HG03439 (cell line): ENCODE data around the gene GABRG3.

Source experiments
- ATAC-seq: cut with Tn5 transposase; IDR thresholded peaks from one replicate; pipeline ENCODE4 v1.9.1; 2021; ENCODE audit warnings: mild to moderate bottlenecking, moderate library complexity; ENCODE audit not compliant: unreplicated experiment

GABRG3 gene

DNA sequence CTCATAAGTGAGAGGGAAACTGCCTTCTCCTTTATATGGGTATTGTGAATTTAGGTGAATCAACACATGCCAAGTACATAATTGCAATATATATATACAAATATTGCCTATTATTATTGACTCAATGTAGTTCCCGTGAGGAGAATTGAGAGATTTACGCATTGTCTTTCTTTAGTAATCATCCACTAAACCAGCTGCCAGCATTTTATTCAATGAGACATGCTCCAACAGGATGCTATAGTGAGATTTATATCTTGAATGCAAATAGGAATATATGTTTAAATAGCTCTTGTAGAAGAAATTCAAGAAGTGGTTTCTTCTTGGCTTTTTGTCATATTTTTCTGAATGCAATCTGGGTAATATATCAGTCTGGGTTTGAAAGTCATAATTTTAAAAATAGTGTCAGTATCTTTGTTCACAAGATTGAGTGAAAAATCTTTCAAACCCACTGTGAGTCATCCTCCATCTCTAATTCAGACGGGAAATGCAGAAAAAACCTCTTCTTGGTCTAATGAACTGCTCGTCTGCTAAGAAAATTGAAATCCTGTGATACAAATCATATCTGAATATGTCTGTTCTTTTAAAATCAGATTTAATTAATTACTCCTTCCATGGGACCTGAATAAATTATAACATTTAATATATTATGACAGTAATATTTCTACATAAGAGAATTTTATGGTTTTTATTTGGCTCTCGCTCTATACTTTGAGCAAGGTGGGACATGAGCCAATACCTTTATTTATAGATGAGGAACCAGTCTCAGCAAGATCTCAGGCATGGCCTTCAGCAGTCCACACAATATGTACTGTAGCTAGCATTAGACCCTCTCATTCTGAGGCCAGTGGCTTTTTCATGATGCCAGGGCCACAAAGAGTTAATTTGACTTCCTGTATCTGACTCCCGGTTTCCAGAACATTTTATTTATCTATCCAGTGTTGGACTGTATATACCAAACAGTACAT, 516.0 kb downstream of the GABRG3 start:
- ATAC-seq, result no peak

DNA sequence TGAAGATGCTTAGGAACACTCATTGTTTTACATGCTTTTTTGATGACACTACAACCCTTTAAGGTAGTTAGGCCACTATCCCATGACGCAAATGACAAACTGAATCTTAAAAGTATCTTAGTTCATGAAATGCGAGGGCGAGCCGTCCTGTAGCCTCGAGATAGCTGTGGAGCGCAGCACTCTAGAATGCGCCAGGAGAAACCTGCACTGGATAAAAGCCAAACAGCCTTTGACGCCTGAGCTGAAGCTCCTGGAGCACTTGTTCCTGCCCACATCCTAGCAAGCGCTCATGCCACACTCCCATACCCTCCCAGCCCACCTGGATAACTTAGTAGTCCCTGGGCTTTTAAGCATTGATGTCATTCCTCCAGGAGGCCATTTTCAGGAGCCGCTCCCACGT, 516.9 kb downstream of the GABRG3 start:
- ATAC-seq, result no peak

DNA sequence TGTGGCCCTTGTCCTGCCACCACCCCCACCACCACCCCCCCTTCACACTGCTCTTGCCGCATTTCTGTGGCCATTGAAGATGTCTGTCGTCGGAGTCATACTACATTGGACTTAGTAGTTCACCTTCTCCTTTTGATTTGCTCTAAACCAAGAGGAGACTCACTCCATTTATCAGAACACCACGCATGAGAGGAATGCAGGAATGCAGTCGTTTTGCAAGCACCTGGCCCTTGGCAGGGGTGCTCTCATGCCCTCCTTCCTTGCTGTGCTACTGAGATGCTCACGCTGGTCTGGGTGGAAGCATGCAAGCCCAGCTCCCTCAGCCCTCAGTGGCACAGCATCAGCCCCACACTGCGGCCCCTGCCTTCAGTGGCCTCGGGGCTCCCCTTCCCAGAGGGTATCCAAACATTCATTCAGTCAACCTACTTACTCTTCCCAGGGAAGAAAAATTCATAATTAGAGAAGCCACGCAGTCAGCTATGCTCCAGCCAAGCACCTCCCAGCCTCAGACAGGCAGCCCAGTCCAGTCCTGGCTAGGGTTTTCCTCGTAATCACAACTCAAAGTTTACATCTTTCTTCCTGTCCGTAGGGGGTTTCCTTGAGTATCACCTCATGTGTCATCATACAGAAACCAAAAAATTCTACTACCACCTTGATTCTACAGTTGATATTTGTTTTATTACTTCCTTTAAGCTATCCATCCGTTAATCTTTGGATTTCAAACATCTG, 520.0 kb downstream of the GABRG3 start:
- ATAC-seq, result no peak

DNA sequence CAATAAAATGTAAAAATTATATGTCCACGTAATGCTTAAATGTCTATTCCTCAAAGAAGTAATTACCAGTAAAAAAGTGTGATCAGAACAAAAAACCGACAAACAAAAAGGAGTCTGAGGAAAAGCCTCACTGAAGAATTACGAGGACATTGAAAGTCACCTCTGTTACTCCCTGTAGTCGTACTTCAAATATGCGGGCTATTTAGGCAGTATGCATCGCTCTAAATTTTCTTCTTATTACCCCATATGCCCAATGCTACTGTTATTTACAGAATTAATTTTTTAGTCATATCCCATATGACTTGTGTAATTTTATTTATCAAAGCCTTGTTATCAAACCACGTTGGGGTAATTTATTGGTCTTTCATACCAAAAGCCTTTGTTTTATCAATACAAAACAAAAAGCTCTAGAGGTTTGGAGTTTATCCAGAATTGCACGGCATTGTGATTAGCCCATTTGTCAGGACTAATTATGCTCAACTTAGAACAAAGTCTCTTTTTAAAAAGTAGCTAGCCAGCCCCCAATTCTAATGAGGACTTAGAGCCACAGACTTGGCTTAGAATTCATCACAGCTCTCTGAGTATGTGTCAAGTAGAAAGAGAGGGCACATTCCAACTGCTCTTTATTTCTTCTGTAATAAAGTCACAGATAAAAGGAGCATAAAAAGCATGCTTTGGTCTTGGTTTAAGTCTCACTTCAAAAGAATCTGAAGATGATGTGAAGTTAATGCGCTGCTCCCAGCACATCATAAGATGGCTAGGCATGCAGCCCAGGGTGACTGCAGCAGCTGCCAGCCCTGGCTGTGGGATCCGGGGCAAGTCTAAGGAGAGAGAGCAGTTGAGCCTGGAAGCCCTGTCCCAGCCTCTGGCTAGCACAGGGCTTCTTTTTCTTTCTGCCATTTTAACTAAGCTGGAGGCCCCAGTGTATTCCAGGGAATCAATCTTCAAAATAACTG, 521.0 kb downstream of the GABRG3 start:
- ATAC-seq, result no peak

DNA sequence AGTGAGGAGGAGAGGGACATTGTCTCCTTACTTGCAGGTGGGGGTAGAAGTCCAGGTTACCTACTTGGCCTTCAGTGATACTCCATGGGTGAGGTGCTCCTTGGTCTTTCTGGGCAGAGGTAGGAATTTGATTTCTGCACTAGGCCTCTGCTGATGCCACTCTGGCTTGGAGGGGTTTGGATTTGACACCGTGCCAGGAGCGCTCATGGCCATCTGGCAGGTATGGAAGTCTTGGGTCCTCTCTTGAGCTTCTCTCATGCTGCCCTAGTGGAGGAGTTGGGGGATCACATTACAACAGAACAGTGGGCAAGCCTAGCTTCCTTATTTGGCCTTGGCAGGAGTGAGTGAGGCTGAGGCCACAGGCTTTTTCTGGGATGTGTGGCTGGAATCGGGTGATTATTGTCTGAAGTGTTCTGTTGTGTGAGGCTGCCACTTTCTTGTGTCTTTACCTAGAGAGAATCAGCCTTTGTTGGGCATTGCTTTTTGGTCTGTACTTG, 525.0 kb downstream of the GABRG3 start:
- ATAC-seq, result no peak

DNA sequence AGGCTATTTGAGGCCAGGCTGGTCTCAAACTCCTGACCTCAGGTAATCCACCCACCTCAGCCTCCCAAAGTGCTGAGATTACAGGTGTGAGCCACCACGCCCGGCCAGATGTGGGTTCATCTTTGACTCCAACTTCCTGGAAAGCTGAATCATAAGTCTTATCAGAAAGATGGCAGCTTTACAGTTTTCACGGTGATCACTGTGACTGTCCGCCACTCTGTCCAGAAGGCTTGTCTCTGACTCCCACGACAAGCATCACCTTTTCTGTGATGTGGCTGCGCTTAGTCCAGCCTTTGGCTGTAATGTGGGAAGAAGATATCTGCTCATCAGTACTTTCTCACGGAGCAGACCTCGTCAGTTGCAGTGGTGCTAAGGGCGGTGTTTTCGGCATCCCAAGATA, 527.7 kb downstream of the GABRG3 start:
- ATAC-seq, result no peak

DNA sequence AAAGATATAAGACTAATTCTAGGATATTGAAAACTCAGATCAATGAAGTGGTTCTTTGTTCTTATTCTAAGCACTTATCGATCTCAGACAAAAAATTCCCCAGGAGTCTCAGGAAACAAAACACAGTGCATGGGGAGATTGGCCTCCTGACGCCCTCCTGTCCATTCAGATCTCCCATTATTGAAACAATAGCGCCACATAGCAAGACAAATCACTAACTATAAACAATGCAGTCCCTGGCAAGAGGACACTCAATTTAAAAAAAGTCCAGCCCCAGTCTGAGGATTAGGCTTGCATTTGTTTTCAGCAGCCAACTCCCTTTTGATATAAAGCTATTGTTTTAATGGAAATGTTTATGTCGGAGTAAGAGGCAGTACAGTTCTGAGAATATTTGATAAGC, 528.2 kb downstream of the GABRG3 start:
- no peak for ATAC-seq

DNA sequence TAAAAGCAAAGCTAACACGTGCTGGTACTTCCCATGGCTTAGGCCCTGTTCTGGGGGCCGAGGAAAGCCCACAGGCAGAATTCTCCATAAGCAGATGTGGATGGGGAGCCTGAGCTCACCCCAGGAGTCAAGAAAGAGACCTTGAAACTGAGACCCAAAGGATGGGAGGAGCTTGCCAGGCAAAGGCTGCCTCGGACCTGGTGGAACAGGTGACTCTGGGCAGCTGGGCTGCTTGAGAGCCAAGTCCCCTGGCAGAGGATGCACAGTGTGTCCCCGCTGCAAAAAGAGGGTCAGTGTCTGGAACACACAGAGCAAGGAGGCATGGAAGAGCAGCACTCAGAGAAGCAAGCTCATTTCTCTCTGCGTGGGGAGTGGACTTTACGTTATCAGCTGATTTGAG, 528.7 kb downstream of the GABRG3 start:
- ATAC-seq, result no peak

DNA sequence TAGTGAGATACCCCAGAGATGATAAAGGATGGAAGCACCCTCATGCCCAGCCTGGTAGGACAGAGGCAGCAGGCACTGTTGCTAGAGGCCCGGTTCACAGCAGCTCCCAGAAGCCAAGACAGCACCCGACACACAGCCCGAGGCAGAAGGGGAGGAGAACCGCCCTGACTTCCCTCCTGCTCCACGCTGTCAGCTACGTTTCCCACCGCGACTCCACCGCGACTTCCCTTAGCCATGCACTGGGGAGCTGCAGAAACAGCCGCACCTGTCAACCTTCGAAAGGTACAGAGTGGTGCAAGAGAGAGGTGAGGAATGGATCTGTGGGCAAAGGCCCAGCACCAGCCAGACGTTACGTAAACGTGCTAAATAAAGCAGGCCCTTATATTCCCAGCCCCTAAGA, 529.2 kb downstream of the GABRG3 start:
- no peak for ATAC-seq

DNA sequence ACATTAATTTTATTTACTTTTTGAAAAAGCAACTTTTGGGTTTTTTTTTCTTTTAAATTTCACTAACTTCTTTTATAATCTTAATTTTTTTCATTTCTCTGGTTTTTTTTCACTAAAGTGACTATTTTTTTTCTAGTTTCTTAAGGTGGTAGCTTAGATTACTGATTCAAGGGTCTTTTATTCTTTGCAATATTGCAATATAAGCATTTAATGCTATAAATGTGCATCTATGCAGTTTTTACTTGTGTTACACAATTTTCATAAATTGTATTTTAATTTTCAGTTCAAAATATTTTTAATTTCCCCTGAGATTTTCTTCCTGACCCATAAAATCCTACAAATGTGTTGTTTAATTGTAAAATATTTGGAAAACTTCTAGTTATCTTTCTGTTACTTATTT, 535.8 kb downstream of the GABRG3 start:
- no peak for ATAC-seq

DNA sequence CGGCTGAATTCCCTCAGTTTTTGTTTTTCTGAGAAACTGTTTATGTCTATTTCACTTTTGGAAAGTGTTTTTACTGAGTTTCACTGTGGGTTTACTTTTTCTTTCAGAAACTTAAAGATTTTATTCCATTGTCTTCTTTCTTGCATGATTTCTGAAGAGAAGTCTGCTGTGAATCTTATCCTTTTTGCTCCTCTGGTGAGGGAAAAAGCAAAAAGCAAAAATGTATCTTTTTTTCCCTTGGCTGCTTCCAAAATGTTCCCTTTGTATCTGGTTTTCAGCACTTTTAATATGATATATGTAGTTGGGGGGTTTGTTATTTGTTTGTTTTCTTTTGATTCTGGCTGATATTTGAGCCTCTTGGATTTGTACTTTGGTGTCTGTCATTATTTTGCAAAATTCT, 538.0 kb downstream of the GABRG3 start:
- ATAC-seq, result no peak

DNA sequence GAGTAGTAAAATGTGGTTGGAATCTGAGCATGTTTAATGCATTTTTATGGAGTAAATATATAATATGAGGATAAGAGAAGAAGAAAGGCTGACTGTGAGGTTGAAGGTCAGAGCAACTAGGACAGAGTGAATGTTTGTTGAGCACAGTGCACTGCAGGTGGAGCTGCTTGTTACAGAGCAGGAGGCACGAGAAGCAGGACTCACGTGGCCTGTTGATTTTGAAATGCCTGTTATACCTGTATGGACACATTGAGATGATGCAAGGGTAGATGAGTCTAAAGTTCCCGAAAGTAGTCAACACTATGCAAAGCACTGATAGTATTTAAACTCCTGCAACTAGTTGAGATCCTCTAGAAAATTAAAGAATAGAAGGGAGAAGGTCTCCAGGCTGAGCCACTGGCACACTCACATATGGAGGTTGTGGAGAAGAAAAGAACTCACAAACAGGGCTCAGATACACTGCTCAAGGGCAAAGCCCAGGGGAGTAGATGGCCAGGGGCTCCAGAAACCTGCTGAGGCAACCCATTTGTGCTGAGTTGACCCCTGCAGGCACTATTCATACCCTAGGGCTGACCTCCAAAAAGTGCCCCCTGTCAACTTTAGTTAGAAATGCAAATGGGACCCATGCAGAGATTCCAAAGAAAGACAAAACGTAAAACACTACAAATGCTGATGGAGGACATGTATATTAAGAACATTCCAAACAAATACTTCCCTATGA, 541.5 kb downstream of the GABRG3 start:
- ATAC-seq, result no peak

DNA sequence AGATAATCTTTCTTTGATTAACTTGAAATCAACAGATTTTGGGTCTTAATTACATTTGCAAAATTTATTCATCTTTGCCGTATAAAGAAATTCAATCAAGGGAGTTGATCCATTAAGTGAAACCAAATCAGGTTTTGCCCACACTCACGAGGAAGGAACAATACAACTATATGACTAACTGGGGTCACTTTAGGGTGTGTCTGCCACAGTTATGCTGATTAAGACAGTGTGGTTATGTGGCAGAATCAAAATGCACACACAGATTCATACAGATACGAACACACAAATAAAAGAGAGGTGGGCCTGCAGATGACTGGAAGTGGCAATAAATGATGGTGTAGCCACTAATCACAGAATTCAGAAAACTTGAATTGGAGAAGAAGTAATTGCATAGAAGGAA, 543.5 kb downstream of the GABRG3 start:
- no peak for ATAC-seq

DNA sequence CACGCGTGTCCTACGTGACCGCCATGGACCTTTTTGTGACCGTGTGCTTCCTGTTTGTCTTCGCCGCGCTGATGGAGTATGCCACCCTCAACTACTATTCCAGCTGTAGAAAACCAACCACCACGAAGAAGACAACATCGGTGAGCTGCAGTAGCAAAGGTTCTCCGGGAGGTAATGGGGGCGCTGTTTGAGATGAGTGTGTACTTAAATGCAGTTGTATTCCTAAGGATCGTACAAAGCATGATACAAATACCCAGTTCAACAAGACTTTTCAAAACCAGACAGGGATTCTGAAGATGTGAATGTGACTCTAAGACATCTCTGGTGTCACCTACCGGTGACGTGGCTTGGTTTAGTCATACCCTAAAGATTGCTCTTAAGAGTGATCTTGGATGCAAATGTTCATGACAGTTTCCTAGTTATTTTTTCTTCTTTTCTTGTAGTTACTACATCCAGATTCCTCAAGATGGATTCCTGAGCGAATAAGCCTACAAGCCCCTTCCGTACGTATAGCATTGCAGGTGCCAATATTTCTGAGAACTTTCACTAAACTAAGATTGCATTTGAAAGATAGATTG, 556.6 kb downstream of the GABRG3 start:
- no peak for ATAC-seq

DNA sequence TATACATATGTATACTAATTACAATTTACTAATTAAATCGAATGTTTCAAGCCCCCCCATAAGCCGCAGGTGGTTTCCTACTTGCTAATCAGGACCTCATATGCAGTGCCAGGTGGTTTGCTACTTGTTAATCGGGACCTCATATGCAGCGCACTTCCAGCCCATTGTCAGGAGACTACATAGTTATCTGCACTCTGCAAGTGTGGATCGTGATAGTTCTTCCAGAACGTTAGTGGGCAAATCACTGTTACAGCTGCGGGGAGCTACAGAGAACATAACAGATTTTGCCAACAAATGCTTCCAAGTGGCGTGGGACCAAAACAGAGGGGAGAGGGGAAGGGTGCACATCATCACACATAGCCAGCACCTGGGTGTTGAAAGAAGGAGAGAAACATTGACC, 558.4 kb downstream of the GABRG3 start:
- no peak for ATAC-seq

DNA sequence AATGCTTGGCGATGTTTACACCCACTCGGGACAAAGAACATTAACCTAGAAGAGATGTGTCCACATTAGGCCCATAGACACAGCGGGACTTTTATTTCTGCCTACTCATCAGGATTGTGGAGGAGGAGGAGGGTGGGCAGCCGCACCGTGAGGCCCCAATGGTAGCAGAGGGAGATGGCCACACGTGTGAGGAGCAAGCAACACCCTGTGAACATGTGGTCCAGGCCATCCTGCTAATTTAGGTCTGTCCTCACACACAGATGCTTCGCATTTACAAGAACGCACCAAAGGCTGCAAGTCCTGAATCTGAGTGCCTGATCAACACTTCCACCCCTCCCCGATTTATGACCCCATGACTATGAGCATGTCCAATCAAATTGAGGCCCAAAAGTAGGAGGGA, 560.0 kb downstream of the GABRG3 start:
- no peak for ATAC-seq

DNA sequence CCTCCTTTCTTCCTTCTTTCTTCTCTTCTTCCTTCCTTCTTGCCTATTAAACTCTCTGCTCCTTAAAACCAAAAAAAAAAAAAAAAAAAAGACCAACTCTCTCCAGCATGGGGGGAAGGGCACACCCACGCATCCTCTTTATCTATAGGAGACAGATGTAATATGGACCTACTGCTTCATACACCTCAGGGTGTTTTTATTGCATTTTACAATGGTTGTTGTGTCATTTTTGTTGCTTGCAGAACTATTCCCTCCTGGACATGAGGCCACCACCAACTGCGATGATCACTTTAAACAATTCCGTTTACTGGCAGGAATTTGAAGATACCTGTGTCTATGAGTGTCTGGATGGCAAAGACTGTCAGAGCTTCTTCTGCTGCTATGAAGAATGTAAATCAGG, 561.4 kb downstream of the GABRG3 start:
- ATAC-seq, result no peak

DNA sequence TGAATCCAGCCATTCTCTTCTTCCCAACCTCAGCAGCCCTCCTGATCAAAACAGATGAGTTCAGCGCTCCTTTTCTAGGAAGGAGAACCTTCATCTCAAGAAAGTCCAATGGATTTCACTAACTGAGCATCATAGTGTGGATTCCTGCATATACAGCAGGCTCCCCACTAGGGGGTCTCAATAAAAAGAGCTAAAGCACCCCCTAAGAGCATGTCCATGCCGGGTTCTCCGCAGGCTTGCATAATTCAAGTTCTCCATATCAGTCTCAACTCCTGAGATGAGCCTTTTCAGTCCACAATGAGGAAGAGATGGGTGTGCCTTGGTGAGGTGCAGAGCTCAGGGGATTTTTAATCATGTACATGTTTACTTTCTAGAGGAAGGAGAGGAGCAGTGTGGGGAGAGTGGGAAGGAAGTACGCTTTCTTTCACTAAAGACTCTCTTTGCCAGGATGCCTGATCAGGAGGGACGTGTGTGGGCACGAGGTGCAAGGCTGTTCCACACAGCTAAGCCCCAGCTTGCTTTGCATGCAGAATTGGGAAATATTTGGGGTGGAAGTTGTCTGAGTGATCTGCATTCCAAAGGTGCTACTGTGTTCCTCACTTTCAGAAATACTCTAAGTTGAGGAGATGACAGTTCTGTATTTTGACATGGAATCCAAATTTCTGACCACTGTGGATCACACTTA, 564.6 kb downstream of the GABRG3 start:
- no peak for ATAC-seq

DNA sequence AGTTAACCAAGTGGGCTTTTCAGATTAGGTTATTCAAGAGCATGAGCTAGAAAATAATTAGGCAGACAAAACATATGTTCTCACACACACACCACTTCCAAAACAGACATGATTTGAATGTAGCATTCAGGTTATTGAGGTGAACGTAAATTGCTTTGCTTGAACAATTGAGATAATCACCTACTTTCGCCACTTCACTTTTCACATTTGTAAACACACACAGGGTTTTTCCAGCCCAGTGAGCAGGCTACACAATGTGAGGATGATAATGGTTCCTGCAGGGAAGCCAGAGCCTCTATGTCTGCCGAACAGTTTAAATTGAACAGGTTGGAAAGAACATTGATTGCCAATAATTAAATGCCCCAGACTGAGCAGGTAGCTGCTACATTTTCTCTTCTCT, 567.3 kb downstream of the GABRG3 start:
- no peak for ATAC-seq
